Adrenal gland (tissue), 5 donors: Measurements from ENCODE around the gene C22orf31.

ENCODE experiments used
- CTCF ChIP-seq, 6 experiments: fragments of 450-650 bp in 4 of 6; fragments of 200-600 bp in 2 of 6; sonication (generic) in 1 of 6; IDR thresholded peaks; 1 replicate in 5 of 6; 2 replicates in 1 of 6; pipeline versions ENCODE4 v1.5.1 to v1.8.0; 2016 to 2021; ENCODE audit warnings: antibody characterized with exemption in 6 of 6, mild to moderate bottlenecking in 2 of 6, moderate library complexity in 1 of 6
- POLR2A ChIP-seq, 2 donors: fragments of 450-650 bp; IDR thresholded peaks; one replicate each; pipeline ENCODE4 v1.6.1; 2017; ENCODE audit warnings: antibody characterized with exemption in 2 of 2, mild to moderate bottlenecking in 2 of 2, moderate library complexity in 1 of 2
- donor health status: DM: no; HTN: no; CAD: no.

- TF ChIP-seq CTCF (IDR thresholded peaks at IDR 0.05) (no peak), POLR2A (IDR thresholded peaks at IDR 0.05) (no peak)
Measured at GRCh38 chr22:29087012-29087411, 25.4 kb upstream of the C22orf31 start.
